HepG2 (cell line): ENCODE results near the gene SEL1L2. TPM values are rescaled to one million over a fixed set of nuclear protein-coding genes. Genes with fewer than 3 reads are reported as not detected.

Experiments used
- CREB1 ChIP-seq, 2 experiments: fragments of 450-650 bp in 1 of 2; IDR thresholded peaks; 2 replicates each; pipeline ENCODE4 v1.6.1; 2016 to 2017; ENCODE audit warnings: control low read depth in 1 of 2, mild to moderate bottlenecking in 1 of 2, missing compliant biosample characterization in 1 of 2, missing genetic modification characterization in 1 of 2
- KDM2A ChIP-seq: sonication (generic); formaldehyde crosslinking; IDR thresholded peaks from 2 replicates; pipeline ENCODE4 v1.4.0; 2020; ENCODE audit warnings: low read depth, missing genetic modification reagents, borderline replicate concordance
- RXRB ChIP-seq: IDR thresholded peaks from 2 replicates; pipeline ENCODE4 v1.6.1; 2016; ENCODE audit warnings: borderline replicate concordance, missing genetic modification reagents, missing compliant biosample characterization
- ZNF124 ChIP-seq: sonication (generic); formaldehyde crosslinking; IDR thresholded peaks from 2 replicates; pipeline ENCODE4 v1.4.0; 2020; ENCODE audit warnings: missing genetic modification reagents
- ZNF274 ChIP-seq: sonication (generic); formaldehyde crosslinking; IDR thresholded peaks from 2 replicates; pipeline ENCODE4 v1.5.1; 2020; ENCODE audit warnings: mild to moderate bottlenecking, missing genetic modification reagents
- polyA plus RNA-seq, 8 experiments: library from polyadenylated mRNA; depleted of rRNA in 3 of 8; stranded (reverse) in 7 of 8; unstranded in 1 of 8; fragments of >200 nt; fragmentation: Illumina TruSeq in 4 of 8; extraction: Trizol in 4 of 8; gene quantifications; 2 replicates each; pipeline versions ENCODE4 v1.2.1 to v1.2.3, GENCODE V29; 2011 to 2016; ENCODE audit warnings: low read depth in 4 of 8, missing spikeins in 1 of 8, mixed read lengths in 1 of 8; ENCODE audit not compliant: insufficient read depth in 1 of 8
- total RNA-seq, 5 experiments: library from RNA; depleted of rRNA; stranded (reverse); fragments of >200 nt; fragmentation: Illumina TruSeq; extraction: Trizol; gene quantifications; 2 replicates each; pipeline ENCODE4 v1.2.3, GENCODE V29; 2016; ENCODE audit warnings: low read depth in 1 of 5
- TF ChIP-seq, protein P1 (sequence below): IDR thresholded peaks from 2 replicates; pipeline ENCODE4 v1.4.0; 2020; ENCODE audit warnings: mild to moderate bottlenecking, missing genetic modification reagents
- TF ChIP-seq, protein P2 (sequence below): sonication (generic); formaldehyde crosslinking; IDR thresholded peaks from 2 replicates; pipeline ENCODE4 v1.5.0; 2020; ENCODE audit warnings: mild to moderate bottlenecking, missing genetic modification reagents

SEL1L2 gene
- total and polyA plus RNA-seq, 2 of the 13 experiments (the other 11 are each of a cell fraction or from before 2014, with no cell fraction given), result not detected

DNA sequence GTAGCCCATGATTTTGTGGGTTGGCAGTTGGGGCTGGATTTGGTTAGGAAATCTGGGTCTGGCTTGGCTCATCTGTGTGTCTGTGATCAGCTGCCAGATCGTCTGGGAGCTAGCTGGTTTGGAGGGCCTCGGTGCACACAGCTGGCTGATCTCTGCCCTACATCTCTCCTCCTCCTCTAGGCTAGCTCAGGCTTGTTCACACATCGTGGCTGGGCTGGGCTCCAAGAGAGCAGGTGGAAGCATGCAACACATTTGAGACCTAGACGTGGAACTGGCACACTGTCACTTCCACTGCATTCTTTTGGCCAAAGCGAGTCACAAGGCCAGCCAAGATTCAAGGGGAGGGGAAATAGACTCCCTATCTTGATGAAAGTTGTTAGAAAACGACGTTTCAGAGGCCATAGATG, 189.7 kb downstream of the SEL1L2 start (continued):
- TF ChIP-seq, protein P1, sequence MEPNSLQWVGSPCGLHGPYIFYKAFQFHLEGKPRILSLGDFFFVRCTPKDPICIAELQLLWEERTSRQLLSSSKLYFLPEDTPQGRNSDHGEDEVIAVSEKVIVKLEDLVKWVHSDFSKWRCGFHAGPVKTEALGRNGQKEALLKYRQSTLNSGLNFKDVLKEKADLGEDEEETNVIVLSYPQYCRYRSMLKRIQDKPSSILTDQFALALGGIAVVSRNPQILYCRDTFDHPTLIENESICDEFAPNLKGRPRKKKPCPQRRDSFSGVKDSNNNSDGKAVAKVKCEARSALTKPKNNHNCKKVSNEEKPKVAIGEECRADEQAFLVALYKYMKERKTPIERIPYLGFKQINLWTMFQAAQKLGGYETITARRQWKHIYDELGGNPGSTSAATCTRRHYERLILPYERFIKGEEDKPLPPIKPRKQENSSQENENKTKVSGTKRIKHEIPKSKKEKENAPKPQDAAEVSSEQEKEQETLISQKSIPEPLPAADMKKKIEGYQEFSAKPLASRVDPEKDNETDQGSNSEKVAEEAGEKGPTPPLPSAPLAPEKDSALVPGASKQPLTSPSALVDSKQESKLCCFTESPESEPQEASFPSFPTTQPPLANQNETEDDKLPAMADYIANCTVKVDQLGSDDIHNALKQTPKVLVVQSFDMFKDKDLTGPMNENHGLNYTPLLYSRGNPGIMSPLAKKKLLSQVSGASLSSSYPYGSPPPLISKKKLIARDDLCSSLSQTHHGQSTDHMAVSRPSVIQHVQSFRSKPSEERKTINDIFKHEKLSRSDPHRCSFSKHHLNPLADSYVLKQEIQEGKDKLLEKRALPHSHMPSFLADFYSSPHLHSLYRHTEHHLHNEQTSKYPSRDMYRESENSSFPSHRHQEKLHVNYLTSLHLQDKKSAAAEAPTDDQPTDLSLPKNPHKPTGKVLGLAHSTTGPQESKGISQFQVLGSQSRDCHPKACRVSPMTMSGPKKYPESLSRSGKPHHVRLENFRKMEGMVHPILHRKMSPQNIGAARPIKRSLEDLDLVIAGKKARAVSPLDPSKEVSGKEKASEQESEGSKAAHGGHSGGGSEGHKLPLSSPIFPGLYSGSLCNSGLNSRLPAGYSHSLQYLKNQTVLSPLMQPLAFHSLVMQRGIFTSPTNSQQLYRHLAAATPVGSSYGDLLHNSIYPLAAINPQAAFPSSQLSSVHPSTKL, result peak; percentile 74
- TF ChIP-seq, protein P2, sequence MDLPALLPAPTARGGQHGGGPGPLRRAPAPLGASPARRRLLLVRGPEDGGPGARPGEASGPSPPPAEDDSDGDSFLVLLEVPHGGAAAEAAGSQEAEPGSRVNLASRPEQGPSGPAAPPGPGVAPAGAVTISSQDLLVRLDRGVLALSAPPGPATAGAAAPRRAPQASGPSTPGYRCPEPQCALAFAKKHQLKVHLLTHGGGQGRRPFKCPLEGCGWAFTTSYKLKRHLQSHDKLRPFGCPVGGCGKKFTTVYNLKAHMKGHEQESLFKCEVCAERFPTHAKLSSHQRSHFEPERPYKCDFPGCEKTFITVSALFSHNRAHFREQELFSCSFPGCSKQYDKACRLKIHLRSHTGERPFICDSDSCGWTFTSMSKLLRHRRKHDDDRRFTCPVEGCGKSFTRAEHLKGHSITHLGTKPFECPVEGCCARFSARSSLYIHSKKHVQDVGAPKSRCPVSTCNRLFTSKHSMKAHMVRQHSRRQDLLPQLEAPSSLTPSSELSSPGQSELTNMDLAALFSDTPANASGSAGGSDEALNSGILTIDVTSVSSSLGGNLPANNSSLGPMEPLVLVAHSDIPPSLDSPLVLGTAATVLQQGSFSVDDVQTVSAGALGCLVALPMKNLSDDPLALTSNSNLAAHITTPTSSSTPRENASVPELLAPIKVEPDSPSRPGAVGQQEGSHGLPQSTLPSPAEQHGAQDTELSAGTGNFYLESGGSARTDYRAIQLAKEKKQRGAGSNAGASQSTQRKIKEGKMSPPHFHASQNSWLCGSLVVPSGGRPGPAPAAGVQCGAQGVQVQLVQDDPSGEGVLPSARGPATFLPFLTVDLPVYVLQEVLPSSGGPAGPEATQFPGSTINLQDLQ (CRISPR knock-in tag), result peak; percentile 58; the same call in 1 of the 2 replicates
- TF ChIP-seq RXRB (CRISPR knock-in tag) (peak; percentile 66; the same call in 1 of the 2 replicates), CREB1 (IDR thresholded peaks at IDR 0.05) (no peak), CREB1 (CRISPR knock-in tag; IDR thresholded peaks at IDR 0.05) (no peak), ZNF274 (CRISPR knock-in tag) (peak; percentile 64; the same call in 1 of the 2 replicates), ZNF124 (0 out of 2 replicates have a peak, but pooled peaks have one; percentile 43), KDM2A (CRISPR knock-in tag) (peak; percentile 35; the same call in 1 of the 2 replicates)
